ENCODE data around the gene GLI3.

The GLI3 gene

DNA sequence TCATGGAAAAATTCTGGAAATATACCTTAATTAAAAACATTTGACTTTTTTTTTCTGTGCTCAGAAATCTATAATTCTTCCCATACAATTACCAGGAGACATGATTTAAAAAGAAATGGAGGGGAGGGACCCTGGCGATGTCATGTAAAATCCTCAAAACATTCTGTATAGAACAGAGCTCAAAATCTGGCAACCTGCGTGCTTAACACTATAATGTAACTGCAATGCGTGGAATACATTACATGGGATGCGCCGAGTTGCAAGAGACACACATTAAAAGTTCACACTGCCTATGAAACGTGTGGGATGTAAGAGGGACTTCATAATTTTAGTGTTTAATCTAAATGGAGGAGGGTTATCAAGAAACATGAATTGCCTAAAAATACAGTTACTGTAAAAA, 215.0 kb downstream of the GLI3 start:
- no peak for DNase-seq

DNA sequence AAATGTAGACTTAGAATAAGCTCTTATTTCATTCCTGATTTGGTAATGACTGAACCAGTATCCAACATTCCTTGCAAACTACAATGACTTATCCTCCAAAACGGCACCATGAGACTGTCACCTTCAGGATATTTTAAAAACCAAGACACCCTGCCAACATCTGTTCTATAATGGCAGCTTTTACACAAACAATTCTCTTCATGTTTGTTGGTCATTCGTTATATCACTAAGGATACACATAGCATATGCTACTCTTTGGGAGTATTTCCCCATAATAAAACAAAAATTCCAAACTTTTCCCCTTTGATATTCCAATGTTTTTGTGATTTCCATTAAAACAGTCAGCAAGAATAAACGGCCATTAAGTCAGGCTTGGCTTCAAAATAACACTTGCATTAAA, 215.4 kb downstream of the GLI3 start:
- no peak for DNase-seq

DNA sequence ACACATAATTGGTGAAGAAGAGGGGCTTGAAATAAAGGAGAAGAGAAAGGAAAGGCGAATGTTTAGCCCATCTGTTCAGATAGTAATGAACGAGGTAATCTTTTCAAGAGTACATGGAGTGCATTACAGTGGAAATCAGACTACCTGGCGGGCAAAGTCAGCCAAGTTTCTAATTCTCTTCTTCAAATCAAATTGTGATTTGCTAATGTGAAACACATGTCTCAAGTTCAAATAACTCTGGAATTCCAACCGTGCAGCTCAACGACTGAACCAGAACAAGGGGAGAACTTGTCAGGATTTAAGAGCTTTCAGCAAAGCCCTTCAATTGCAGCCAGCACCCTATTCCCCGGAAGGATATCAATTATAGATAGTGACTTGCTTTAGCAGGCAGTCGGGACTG, 216.9 kb downstream of the GLI3 start:
- no peak for DNase-seq

DNA sequence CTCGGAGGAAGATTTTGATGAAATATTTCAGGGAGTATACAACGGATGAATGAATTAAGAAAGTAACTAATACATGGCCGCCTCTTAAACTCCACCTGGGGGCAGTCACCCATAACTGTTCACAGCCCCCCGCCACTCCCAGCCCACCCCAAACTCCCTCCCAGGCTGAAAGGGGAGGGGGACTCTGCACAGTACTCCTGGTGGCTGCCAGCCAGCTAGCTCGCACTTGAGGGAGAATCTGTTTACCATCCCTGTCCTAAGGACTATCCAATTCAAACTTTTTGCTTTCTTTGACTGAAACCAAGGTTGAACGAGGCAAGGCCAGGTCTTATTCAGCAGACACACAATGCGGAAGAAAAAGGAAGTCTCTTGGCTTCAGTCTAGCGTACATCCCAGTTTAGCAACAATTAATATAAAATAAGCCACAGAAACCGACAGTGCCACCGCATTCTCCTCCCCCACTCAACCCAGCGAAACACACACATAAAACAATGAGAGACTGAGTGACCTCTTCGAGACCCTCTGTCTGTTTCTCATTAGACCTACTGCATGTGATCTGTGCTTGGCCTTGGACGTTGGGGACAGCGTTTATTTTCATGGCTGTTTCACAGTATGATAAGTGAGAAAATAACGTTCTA, 219.5 kb downstream of the GLI3 start:
- DNase-seq = no peak

DNA sequence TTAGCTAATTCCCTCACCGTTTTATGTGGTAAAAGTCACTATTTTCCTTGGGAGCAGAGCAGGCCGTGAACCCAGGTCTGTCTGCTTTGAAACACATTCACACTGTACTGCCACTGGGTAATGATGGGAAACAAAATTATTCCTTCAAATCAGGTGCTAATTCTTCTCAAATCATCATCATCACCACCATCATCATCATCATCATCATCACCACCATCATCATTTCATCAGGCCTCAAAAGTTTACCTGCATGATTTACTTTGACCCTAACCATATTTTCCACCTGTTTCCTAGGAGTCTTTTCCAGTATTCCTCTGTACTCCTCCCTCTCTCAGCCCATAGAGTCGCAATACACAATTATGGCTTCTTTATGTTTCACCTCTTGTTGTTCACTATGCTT, 220.5 kb downstream of the GLI3 start:
- no peak for DNase-seq

DNA sequence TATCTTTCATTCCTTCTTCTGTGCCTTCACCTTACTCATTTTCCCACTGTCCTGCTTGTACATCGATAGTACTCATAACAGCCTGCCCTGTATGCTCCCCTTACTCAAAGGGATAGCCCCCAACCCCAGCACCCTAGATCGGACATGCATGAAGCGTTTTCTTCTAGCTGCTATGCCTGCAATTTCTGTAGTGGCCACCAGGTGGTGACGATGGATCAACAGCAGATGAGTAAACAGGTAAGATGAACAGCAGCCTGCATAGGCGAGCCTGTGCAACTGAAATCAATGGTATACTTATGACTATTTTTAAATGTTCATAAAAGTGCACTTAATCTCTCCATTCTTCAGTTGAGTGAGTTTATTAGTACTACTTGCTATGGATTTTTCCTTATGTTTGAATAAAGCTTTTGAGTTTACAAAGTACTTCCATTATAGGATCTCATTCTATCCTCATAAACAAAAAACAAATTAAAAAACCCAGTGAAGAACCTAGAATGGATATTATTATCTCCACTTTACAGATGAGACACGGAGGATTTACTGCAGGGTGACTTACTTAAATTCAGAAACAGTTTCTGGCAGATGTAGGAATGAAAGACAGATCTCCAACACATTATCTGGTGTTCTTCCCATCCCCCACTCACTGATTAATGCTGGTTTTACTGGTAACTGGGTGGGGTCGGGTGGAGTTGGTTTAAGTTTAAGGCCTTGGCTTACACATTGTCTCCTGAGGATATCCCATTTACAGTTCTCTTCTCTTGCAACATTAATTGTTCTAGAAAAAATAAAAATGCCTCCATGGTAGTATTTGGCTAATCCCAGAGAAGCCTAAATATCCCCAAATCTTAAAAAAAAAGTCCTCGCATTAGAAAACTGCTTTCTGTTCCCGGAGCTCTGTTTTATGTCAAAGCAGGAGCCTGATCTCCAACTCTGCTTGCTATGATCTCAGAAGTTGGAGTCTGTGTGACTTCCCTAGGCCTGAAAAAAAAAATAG, 222.1 kb downstream of the GLI3 start:
- no peak for DNase-seq

DNA sequence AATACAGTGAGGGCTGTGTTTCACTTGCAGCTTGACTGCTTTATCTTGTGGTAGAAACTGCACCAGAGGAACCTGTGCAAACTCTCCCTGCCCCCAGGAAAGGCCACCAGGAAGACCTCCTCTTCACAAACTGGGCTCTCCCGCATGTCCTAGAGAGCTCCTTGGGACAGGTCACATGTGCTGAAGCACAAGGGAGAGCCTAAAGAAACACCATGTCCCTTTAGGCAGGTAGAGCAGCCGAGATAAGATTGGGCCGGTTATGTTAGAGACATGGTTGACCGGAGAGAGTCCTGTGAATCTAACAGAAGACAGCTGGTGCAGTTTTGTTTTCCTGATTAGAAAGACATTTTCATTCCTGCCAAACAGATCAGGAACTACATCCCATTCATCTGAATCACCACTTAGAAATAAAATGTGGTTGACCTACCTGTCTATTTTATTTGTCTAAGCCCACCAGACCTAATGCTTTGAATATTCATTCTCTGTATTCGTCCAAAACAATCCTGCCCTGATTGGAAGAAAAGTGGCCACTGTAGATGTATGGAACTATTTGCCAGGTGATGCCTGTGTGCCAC, 224.1 kb downstream of the GLI3 start:
- DNase-seq = no peak

DNA sequence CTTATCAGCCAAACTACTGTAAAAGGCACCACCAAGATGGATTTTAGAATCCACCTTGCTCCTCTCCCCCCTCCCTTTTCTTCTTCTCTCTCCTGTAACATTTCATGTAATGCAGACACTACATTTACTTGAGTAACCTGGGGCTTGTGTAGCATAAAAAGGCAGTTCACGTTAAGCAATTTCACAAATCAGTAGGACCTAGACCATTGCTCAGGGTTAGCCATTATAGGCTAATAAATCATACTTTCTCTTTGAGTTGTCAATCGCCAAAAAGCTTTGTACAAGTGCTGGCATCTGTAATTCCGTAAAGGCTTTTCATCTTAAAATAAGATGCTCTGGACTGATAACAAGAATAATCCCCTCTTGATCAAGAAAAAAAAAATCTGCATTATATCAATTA, 224.7 kb downstream of the GLI3 start:
- no peak for DNase-seq

DNA sequence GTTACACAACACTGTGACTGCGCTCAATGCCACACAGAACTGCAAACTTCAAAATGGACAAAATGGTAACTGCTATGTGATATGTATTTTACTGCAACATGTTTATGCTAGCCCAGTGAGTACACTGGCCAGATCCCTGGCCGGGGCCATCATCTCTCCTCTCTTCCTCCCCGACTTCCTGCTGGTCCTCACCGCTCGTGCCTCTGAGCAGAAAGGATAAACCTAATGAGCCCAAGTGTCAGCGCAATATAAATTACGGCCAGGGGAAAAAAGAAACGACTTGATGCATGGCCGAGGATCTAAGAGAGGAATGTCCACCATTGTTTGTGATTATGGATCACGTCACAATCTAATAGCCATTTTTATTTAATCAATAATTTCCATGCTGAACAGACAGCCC, 225.2 kb downstream of the GLI3 start:
- DNase-seq = no peak

DNA sequence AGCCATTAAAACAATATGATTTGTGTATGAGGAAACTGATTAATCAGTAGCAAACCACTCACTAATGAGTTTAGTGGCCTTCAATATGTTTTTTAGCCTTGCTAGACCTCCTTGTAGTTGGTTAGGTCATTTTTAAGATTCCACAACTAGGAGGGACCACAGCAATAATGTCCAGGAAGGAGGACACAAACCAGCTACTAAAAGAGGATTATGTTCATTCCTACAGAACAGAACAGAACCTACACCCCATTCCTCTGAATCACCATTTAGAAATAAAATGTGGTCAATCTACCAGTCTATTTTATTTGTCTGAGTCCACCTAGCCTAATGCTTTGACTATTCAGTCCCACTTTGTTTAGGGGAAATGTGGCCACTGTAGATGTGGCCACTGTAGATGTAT, 226.3 kb downstream of the GLI3 start:
- no peak for DNase-seq

DNA sequence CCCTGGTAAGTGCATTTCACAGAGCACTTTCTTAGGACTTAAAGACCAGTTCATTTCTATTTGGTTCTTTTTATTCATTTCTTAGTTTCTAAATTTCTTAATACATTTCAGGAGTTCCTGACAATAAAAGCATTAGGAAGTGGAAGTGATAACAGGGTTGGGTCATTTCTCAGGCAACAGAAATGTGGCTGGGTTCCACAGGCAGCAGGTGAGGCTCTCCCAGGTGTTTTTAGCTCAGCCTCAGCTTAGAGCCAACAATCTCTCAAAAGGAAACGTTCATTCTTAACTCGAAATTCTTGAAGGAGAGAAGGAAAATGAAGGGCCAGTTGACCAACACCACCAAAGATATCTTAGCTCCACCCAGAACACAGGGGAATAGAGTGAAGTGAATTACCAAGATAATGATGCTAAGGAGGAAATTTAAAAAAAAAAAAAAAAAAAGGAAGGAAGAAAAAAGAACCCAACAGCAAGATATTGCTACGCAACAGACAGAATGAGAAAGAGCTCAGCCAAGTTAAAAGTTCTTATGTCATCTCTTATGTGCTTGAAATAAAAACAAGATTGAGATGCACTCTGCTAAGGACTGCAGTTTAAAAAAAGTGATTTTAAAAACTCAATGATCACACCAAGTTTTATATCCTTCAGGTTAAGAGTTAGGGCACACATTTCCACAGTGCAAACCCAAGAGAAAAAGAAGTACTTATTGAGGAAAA, 230.1 kb downstream of the GLI3 start:
- DNase-seq = no peak

DNA sequence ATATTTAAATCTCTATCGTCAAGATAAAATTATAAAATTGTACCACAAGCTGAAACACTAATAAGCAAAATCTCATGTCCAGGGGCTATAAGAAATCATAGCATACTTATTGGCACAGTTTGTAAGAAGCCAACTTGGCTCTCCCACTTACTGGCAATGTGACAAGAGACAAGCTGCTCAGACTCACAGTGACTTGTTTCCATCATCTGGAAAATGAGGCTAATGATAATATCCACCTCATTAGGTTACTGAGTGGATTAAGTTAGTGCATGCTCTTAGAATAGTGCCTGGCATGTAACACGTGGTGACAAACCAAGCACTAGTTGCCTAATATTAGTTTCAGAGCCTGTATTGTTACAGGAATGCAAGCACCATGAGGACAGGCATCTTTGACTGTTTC, 234.4 kb downstream of the GLI3 start:
- no peak for DNase-seq

DNA sequence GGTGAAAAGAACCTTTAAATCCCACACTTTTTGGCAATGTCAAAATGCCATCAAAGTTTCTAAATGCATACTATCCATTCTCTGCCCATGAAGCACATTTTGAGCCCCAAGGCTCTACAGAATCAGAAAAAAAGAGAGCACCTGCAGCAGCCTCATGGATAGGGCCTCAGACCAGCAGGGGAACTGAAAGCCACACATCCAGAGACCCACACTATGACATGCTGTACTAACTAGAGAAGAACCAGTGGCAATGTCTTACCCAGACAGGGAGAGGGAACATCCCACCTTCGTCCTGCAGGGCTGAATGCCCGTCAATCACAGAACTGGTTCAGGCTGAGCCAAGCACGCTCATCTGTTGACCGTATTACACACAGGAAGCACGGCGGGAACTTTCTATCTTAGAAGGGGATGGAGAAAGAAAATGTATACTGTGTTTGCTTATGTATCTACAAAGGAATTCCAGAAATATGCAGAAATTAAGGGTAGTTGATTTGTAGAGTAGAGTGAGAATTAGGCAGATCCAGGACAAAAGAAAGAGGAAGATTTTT, 237.2 kb downstream of the GLI3 start:
- no peak for DNase-seq

DNA sequence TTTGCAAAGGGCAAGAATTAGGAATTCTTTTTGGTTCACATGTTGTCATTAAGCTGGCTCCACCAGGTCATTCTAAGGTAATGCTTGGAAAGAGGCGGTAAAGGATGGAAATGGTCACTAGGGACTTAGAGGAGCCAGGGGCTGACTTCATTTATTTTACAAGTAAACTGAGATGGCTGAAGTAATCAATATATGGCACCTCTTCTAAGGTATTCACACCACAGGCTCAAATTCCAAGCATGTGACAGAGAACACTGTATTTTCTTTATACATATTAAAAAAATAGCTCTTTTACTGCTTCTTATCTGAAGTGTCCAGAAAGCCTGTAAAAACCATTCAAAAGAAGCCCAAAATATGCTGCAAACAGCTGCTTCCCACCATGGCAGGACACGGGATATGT, 239.0 kb downstream of the GLI3 start:
- DNase-seq = no peak

DNA sequence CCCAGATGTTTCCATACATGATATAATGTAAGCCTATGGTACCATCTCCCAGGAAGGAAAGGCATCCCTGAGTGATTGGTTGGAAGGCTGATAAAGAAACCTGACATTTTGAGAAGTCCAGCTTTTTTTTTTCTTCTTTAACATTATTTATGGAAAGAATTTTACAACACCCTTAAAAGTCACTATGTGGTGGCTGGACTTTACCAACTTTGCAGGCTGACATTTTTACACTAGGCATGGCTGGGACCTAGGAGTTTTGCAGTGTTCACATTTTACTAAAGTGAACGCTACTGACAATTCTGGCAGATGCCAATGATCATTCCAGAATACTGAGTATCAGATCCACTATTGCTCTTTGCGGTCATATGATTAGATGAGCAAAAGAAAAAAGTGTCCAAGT, 239.9 kb downstream of the GLI3 start:
- DNase-seq = no peak

DNA sequence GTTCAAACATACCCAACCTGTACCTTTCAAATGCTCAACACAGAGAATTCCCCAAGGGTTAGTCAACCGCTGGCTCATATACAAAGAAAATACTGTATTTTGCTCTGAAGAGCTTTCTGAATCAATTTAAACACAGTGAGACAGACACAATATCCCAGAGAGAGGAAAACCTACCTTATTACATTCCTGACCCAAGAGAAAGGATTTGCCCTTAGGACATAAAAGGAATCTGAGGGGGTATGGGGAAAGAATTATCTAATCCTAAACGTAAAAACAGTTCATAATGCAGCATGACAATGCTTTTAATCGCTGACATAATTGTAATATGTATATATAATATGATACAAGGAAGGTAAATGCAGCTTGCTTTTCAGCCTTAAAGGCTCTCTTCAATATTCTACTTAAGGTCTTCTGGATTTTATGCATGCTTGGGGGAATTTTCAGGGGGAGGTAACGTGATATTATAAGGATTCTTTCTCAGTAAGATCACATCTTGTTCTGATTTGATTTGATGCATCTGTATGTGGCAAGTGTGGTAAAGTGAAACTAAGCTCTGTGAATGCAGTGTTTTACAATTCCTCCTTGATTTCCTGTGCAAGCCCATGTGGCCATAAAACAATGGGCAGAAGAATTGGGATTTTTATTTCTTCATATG, 240.5 kb downstream of the GLI3 start:
- DNase-seq = no peak

DNA sequence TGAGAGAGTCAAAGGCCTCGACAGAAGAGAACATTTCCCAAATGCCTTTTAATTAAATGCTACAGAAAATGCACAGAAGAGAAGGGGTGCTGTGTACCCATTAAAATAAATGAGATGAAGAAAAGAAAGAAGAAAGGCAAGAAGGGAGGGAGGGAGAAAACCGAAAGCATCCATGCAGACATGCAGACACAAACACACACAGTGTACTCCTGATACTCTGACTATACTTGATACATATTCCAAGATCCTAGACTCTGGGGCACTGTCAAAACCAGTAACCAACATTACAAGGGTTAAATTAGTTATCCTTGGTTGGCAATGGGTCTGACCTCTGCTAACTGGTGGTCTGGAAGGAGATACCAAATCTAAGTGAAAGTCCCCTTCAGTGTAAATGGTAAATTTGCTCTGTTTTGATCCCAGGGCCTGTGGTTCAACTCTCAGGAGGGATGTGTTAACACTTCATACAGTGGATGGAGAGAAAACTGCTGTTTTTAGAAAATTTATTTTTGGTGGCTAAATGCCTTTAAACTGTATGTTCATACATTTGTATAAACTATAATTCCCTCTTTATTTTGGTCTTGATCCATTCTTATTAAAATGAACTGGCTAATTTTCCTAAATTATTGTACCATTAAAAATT, 241.3 kb downstream of the GLI3 start:
- no peak for DNase-seq

DNA sequence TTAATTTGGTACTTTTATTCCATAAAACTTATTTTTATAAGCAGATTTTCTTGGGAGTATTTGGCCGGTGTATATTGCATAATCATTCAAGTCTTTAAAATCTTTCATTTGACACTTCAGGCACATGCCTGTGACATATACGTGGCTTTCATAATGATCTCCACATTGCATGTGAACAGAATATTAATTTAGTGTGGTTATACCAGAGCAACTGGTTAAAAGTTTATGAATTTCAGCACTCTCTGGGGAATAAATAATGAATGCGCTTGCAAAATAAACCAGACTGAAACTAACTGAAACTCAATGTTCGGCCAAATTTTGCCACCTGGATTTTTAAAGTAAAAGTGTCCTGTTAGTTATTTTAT, 242.3 kb downstream of the GLI3 start:
- DNase-seq = no peak

DNA sequence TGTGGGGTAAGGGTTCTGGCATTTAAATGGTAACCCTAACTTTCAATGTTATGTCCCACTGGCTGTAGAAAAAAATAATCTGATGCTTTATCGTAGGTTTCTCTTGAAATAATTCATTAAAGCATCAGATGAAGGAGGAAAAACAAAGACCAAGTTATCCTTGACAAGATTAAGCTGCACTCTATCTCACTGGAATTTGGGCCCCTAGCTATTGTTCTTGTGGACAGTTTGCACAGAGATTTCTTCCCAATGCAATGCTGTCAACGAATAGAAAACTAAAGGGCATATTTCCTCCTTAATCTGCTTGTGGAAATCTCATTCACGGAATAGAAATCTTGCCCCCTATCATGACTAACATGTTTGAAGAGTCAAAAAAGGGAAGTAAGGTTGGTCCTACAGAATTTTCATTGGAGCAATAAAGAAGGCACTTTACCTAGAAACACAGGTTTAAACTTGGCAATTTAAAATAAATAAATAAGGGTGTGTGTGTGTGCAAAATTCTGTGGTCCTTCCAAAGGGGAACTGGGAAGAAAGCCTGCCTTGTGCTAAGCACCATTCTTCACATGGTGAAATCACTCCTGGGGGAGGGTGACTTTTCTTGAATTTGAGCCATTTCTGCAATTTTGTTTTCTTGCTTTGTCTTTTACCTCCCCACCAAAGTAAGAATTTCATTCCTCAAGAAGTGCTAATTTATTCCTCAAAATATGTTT, 242.8 kb downstream of the GLI3 start:
- no peak for DNase-seq

DNA sequence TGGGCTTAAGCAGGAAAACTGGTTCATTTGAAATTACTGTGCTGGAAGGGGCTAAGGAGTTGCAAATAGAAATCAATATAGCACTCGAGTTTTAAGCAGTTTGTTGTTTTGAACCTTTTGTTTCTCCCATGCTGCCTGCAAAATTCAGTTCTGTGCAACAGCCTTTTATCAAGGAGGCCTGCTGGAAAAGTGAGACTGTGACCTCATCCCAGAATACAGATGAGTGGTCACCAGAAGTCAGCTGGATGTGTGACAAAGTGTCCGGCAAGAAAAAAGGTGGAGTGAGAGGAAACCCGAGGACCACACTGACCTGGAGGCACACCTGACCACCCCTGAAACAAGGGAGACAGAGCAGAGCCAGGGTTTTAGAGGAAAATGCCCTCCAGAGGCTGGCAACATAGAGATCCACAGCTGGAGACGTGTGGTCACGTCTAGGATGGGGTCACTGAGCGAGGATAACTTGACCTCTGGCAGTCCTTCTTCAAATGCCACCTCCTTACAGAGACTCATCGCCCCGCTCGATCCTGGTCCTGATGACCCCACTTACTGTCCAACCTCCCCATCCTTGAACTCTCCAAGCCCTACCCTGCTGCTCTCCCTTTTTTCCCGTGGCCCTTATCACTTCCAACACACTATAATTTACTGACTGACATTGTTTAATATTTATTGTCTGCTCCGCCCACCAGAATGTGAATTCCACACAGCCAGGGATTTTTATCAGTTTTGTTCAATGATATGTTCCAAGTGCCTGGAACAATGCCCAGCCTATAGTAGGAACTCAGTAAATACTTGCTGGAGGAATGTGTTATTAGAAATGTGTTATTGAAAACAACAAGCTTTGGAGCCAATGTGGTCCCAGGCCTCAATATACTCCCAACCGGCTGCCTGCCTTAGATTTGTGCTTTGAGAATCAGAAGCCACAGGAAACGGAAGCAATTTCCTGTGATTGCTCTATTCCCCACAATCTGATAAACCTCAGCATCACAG, 243.8 kb downstream of the GLI3 start:
- DNase-seq = no peak
